OCI-LY1 (cell line): ENCODE measurements around the gene RALGAPB.

Experiments
- H2AFZ ChIP-seq: fragments of 200-600 bp; sonication (generic), shearing (Covaris generic); 2 replicates; pipeline ENCODE4 v1.6.0; 2014; ENCODE audit warnings: antibody characterized with exemption, mild to moderate bottlenecking, low read length
- H3F3A ChIP-seq: fragments of 200-600 bp; sonication (generic), shearing (Covaris generic); 2 replicates; pipeline ENCODE4 v1.6.0; 2014; ENCODE audit warnings: mild to moderate bottlenecking, antibody characterized with exemption, low read length, moderate library complexity; ENCODE audit not compliant: insufficient read depth
- H3K27ac ChIP-seq: fragments of 200-600 bp; sonication (generic); 2 replicates; pipeline ENCODE4 v1.5.1; 2014; ENCODE audit warnings: low read length, mixed run types, mild to moderate bottlenecking, low read depth; ENCODE audit not compliant: poor library complexity, severe bottlenecking
- H3K27me3 ChIP-seq: fragments of 200-600 bp; sonication (generic); 2 replicates; pipeline ENCODE4 v1.6.0; 2014; ENCODE audit warnings: antibody characterized with exemption, mild to moderate bottlenecking, low read length, moderate library complexity; ENCODE audit not compliant: insufficient read depth
- H3K36me3 ChIP-seq: fragments of 200-600 bp; sonication (generic); 2 replicates; pipeline ENCODE4 v1.6.1; 2014; ENCODE audit warnings: mild to moderate bottlenecking, antibody characterized with exemption, low read length, moderate library complexity, mixed read lengths; ENCODE audit not compliant: insufficient read depth
- H3K4me1 ChIP-seq: fragments of 200-600 bp; sonication (generic); 2 replicates; pipeline ENCODE4 v1.5.1; 2014; ENCODE audit warnings: mild to moderate bottlenecking, low read length, moderate library complexity; ENCODE audit not compliant: insufficient read depth, severe bottlenecking
- H3K4me2 ChIP-seq: fragments of 200-600 bp; sonication (generic), shearing (Covaris generic); 2 replicates; pipeline ENCODE4 v1.6.1; 2014; ENCODE audit warnings: low read length
- H3K4me3 ChIP-seq: fragments of 200-600 bp; sonication (generic); 2 replicates; pipeline ENCODE4 v1.5.1; 2014; ENCODE audit warnings: low read length, low read depth, mild to moderate bottlenecking, mixed read lengths; ENCODE audit not compliant: poor library complexity, severe bottlenecking
- H3K79me2 ChIP-seq: fragments of 200-600 bp; shearing (Covaris generic); 2 replicates; pipeline ENCODE4 v1.6.1; 2016; ENCODE audit warnings: mixed run types, low read length, mixed read lengths; ENCODE audit not compliant: insufficient read depth
- H3K9ac ChIP-seq: fragments of 200-600 bp; sonication (generic), shearing (Covaris generic); 2 replicates; pipeline ENCODE4 v1.6.1; 2014; ENCODE audit warnings: mild to moderate bottlenecking, low read length, mixed read lengths
- H3K9me2 ChIP-seq: fragments of 200-600 bp; sonication (generic), shearing (Covaris generic); 2 replicates; pipeline ENCODE4 v1.6.1; 2014; ENCODE audit warnings: low read depth, mild to moderate bottlenecking, low read length, mixed read lengths
- H3K9me3 ChIP-seq: fragments of 200-600 bp; shearing (Covaris generic); 2 replicates; pipeline ENCODE4 v1.6.1; 2014; ENCODE audit warnings: low read length, mixed read lengths
- H4K20me1 ChIP-seq: fragments of 200-600 bp; sonication (generic), shearing (Covaris generic); 2 replicates; pipeline ENCODE4 v1.6.0; 2016; ENCODE audit warnings: mild to moderate bottlenecking, low read length; ENCODE audit not compliant: insufficient read depth
- CTCF ChIP-seq: fragments of 200-600 bp; sonication (generic), shearing (Covaris generic); IDR thresholded peaks from 2 replicates; pipeline ENCODE4 v1.5.1; 2017; ENCODE audit warnings: mild to moderate bottlenecking, antibody characterized with exemption, low read length, moderate library complexity, mixed read lengths
- EZH2 ChIP-seq: fragments of 200-600 bp; sonication (generic), shearing (Covaris generic); IDR thresholded peaks from 2 replicates; pipeline ENCODE4 v1.8.0; 2017; ENCODE audit warnings: borderline replicate concordance, mixed run types, mild to moderate bottlenecking, antibody characterized with exemption, low read length, moderate library complexity, mixed read lengths

Gene RALGAPB

DNA sequence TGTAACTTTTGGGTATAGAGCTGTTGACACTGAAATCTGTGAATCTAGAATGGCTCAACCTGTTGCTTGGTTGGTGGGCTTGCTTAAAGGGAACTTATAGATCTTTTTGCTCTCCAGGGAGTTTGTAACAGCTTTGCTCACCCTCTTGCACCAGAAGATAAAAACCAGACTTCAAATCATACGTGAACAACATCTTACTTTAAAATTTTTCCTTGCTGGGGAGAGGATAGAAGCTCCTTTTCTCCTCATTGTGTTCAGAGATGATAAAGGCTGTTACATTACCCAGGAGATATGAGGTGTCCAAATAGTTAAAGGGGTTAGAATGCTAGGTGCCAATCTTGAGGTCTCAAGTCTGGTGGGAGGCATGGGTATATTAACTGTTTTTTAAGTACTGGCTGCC is 46.8 kb downstream of the RALGAPB start:
- Histone ChIP-seq H4K20me1 (no peaks in the 10 kb centered on the region), H2AFZ (no peak overlapping the region), H3K4me3 (no peak overlapping the region), H3K9me2 (no peaks in the 10 kb centered on the region), H3K27ac (no peak overlapping the region), H3K27me3 (no peaks in the 10 kb centered on the region), H3K4me2 (no peak overlapping the region), H3F3A (no peaks in the 10 kb centered on the region), H3K9me3 (no peaks in the 10 kb centered on the region), H3K9ac (no peak overlapping the region), H3K4me1 (no peaks in the 10 kb centered on the region), H3K36me3 (peaks cover 51% of the 10 kb centered on the region), H3K79me2 (no peaks in the 10 kb centered on the region)
- TF ChIP-seq EZH2 (no peak), CTCF (no peak)

- TF ChIP-seq EZH2, result no peak
- TF ChIP-seq CTCF, result no peak
- Histone ChIP-seq H3K9me2 (no peaks in the 10 kb centered on the region), H3K4me2 (no peak overlapping the region), H3K27me3 (no peaks in the 10 kb centered on the region), H3K9me3 (no peaks in the 10 kb centered on the region), H3K9ac (no peak overlapping the region), H3K4me3 (no peak overlapping the region), H3K27ac (no peak overlapping the region), H3K4me1 (no peaks in the 10 kb centered on the region), H4K20me1 (no peaks in the 10 kb centered on the region), H3K36me3 (peaks cover 56% of the 10 kb centered on the region), H3F3A (no peaks in the 10 kb centered on the region), H3K79me2 (no peaks in the 10 kb centered on the region), H2AFZ (no peak overlapping the region)
Measured at GRCh38 chr20:38520261-38520660, 47.6 kb downstream of the RALGAPB start.

DNA sequence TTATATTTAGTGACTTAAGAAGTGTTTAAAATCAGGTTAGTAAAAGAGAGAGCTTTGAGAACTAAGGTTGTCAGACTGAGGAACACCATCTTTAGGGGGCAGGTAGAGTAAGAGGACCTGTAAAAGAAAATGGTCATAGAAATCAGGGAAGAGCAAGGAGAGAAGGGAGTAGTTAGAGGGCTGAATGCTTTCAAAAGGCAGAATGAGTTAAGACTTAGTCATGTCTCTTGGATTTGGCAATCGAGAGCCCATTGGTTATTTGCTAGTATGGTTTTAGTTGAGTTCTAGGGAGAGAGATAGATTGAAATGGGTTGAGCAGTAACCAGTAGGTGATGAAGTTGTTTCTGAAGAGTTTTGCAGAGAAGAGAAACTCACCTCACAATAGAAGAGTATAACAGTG is 51.1 kb downstream of the RALGAPB start:
- Histone ChIP-seq H3K27me3 (no peaks in the 10 kb centered on the region), H3K4me3 (no peak overlapping the region), H3K9me2 (no peaks in the 10 kb centered on the region), H3K9me3 (no peaks in the 10 kb centered on the region), H3K27ac (no peak overlapping the region), H3K79me2 (no peaks in the 10 kb centered on the region), H3K9ac (no peak overlapping the region), H3K4me2 (no peak overlapping the region), H3K36me3 (peaks cover 56% of the 10 kb centered on the region), H2AFZ (no peak overlapping the region), H3F3A (no peaks in the 10 kb centered on the region), H4K20me1 (no peaks in the 10 kb centered on the region), H3K4me1 (no peaks in the 10 kb centered on the region)
- no peak for TF ChIP-seq CTCF
- TF ChIP-seq EZH2, result no peak
